ENCODE data around the gene CALHM4. TPM values are rescaled to one million over a fixed set of nuclear protein-coding genes. Genes with fewer than 3 reads are reported as not detected.

The CALHM4 gene
- total RNA-seq, 6 experiments from 2014 or later = not detected

GRCh38 chr6:116570856-116571682 lies 17.5 kb downstream of the CALHM4 start, which contains the start of gene RWDD1:
Gene RWDD1, plus strand, starts transcription at chr6:116571504. Its CDS starts 79 bp downstream, at chr6:116571583.
- intact Hi-C loops (cut with DNase I) = no loop called here
- WGBS (ENCODE audit: insufficient coverage, low coverage, low lambda C conversion rate, missing lambda C conversion rate) = 0% methylated on average over 19 of the region's 62 CpGs
- peak; percentile 98 to 99 (median 98) for ATAC-seq
- peaks cover 0 to 18% (median 3%) of the 10 kb centered on the region in 4 donors for H3K4me1 ChIP-seq
- DNase-seq = peak; percentile 99
- H3K27ac ChIP-seq = peak within 1 kb of the TSS; percentile 78 to 85 (median 80)
- no peaks in the 10 kb centered on the region for H3K27me3 ChIP-seq
- H3K4me3 ChIP-seq = peak within 1 kb of the TSS; percentile 79 to 95 (median 90)
- H3K9me3 ChIP-seq = no peaks in the 10 kb centered on the region
- H3K36me3 ChIP-seq = no peaks in the 10 kb centered on the region
- TF ChIP-seq POLR2A (IDR thresholded peaks at IDR 0.05) (peak; percentile 82), CTCF (IDR thresholded peaks at IDR 0.05) (peak in 1 of 4 donors; percentile 21)

DNA sequence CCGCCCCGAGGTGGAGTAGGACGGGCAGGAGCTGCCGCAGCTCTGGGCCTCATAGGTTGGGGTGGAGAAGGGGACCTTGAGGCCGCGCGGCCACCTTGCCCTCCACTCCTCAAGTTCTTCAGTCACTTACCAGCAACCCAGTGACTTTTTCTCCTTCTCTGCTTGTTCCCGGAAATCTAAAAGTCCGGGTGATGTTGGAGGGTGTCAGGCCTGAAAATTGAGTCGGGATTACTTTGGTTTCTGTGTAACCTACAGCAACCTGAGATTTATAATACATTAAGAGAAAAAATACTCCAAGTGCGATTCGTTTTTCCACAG lies 18.1 kb downstream of the CALHM4 start:
- Histone ChIP-seq H3K36me3 (no peaks in the 10 kb centered on the region), H3K27ac (peak overlapping the region; percentile 78 to 85 (median 80)), H3K4me3 (peak overlapping the region; percentile 79 to 95 (median 90)), H3K4me1 (peaks cover 0 to 18% (median 3%) of the 10 kb centered on the region in 4 donors), H3K9me3 (no peaks in the 10 kb centered on the region), H3K27me3 (no peaks in the 10 kb centered on the region)
- ATAC-seq (no peak), DNase-seq (no peak)
- 1% methylated on average over 12 of the region's 12 CpGs for WGBS (ENCODE audit: insufficient coverage, low coverage, low lambda C conversion rate, missing lambda C conversion rate)
- intact Hi-C loops (cut with DNase I) = no loop called here
- TF ChIP-seq CTCF (IDR thresholded peaks at IDR 0.05) = no peak
- TF ChIP-seq POLR2A (IDR thresholded peaks at IDR 0.05) = no peak

DNA sequence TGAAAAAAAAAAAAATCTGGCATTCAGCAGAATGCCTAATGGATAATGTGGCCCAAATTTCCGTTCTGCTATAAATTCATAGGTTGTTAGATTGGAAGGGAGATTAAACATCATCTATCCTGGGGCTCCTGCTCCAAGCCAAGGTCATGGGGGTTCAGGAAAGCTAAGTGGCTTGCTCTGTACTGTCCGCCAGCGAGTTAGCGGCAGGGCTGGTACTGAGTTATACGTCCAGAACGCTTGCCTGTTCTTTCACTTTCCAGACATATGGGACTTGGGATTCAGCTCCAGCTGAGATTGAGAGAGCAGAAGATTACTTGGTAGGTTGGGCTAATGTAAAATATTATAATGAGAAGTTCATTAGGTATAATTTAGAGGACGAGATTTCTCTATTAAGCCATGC lies 18.6 kb downstream of the CALHM4 start:
- 1% methylated on average over 7 of the region's 7 CpGs for WGBS (ENCODE audit: insufficient coverage, low coverage, low lambda C conversion rate, missing lambda C conversion rate)
- Histone ChIP-seq H3K27me3 (no peaks in the 10 kb centered on the region), H3K36me3 (no peaks in the 10 kb centered on the region), H3K27ac (peak overlapping the region in 2 of 3 donors; percentile 80 to 85), H3K4me1 (peaks cover 0 to 18% (median 3%) of the 10 kb centered on the region in 4 donors), H3K4me3 (peak overlapping the region; percentile 79 to 95 (median 90)), H3K9me3 (no peaks in the 10 kb centered on the region)
- intact Hi-C loops (cut with DNase I) = no loop called here
- ATAC-seq = peak; percentile 11 to 40 (median 20)
- peak; percentile 45 to 51 (median 50) for DNase-seq
- TF ChIP-seq CTCF (IDR thresholded peaks at IDR 0.05) (no peak), POLR2A (IDR thresholded peaks at IDR 0.05) (no peak)

DNA sequence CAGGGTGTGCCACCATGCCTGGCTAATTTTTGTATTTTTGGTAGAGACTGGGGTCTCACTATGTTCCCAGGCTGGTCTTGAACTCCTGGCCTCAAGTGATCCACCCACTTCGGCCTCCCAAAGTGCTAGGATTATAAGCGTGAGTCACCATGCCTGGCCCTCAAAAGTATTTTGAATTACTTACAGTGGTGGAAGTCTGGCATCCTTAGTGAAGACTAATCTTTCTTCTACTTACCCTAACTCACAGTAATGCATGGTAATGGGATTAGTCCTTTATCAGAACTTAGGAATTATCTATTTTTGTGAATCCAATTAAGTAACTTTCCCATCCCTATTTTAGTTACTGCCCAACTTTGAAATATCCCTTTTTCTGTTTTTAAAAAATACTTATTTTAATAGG lies 21.7 kb downstream of the CALHM4 start:
- H3K27me3 ChIP-seq = no peaks in the 10 kb centered on the region
- H3K27ac ChIP-seq = no peak overlapping the region
- 100% methylated on average over 2 of the region's 2 CpGs for WGBS (ENCODE audit: insufficient coverage, low coverage, low lambda C conversion rate, missing lambda C conversion rate)
- TF ChIP-seq CTCF (IDR thresholded peaks at IDR 0.05) (no peak), POLR2A (IDR thresholded peaks at IDR 0.05) (no peak)
- no peaks in the 10 kb centered on the region for H3K9me3 ChIP-seq
- H3K4me3 ChIP-seq = no peak overlapping the region
- ATAC-seq = no peak
- H3K4me1 ChIP-seq = peaks cover 0 to 15% (median 1%) of the 10 kb centered on the region in 4 donors
- no peaks in the 10 kb centered on the region for H3K36me3 ChIP-seq
- intact Hi-C loops (cut with DNase I) = no loop called here
- no peak for DNase-seq

Measured in right lobe of liver (tissue), 6 donors.